HuH-7 (cell line): Measurements from ENCODE around the gene KHK.
A peak's percentile ranks its signal among the peaks of the same experiment; 100 is the strongest.
"Not testable (repeated sequence)": the region's sequence is repeated elsewhere in the genome, so short reads cannot be mapped to it uniquely, and the experiment has no call there.

Experiments used
- DNase-seq: peaks from one replicate; pipeline ENCODE4 v3.0.0; 2011; ENCODE audit warnings: low spot score

The KHK gene

DNA sequence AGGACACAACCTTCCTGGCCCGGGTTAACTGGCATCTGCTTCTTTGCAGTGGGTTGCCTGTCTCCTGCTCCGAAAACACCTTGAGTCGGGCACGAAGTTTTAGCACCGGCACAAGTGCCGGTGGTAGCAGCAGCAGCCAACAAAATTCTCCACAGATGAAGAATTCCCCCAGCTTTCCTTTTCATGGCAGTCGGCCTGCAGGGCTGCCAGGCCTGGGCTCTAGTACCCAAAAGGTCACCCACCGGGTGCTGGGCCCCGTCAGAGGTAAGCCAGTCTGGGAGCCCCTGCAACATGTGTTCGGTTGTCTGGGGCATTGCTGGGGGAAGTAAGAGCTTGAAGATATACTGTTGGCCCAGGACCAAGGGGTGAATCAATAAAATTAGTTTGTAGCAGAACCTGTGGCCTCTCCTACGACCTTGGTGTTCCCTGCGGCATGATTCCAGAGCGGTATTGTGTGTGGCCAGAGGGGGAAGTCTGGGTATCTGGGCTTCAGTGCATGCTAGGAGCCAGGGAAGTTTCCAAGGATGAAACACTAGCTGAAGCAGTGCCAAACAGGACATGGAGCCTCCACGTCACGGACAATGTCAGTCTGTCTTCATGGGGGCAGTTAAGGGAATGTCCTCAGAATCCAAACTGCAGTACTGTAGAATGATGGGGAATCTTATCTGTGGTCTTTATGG is 27.3 kb upstream of the KHK start:
- DNase-seq: no peak

DNA sequence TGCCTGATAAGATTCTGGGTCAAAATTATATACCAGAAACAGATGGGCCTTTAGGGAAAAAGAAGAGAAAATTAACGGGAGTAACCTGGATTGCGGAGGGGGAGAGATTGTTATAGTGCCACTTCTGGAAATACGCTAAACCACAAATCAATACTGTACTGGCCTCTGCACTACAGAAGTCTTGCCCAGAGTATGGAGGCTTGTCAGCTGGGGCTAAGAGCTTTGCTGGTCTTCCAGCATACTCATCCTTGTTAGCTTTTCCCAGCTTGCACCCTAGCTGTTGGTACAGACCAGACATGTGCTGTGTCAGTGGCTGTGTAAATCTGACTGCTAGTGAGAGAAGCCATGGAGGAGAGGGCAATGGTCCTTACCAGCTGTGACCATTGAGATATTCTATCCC is 26.2 kb upstream of the KHK start:
- no peak for DNase-seq

DNA sequence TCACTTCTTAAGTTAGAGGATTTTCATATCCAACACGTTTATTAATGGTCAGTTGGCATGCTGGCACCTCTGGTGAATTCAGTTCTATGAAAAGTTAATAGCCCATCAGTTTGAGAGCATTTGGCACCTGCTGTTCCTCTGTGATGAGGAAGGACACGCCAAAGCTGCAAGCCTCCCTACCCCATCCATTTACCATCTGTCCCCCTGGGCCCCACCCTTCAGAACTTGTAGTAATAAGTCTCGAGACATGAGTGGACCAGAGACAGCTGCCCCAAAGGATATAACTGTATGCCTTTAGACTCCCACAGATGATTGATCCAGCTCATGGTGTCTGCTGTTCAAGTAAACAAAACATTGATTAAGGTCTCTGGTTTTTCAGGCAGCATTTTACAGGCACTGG is 21.4 kb upstream of the KHK start:
- DNase-seq: no peak

DNA sequence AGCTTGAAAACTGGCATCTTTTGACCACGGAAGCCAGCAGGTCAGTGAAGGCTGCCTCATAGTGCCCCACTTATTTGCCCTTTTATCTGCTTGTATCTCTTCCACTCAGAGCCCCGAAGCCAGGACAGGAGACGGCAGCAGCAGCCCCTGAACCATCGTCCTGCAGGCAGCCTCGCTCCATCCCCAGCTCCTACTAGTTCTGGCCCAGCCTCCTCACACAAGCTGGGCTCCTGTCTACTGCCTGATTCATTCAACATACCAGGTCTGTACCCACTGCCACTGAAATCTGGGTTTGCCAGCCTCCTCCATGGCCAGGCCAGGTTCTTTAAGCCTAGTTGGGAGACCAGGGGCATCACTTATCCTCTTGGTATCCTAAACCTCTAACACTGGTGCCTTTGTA is 19.2 kb upstream of the KHK start:
- no peak for DNase-seq

DNA sequence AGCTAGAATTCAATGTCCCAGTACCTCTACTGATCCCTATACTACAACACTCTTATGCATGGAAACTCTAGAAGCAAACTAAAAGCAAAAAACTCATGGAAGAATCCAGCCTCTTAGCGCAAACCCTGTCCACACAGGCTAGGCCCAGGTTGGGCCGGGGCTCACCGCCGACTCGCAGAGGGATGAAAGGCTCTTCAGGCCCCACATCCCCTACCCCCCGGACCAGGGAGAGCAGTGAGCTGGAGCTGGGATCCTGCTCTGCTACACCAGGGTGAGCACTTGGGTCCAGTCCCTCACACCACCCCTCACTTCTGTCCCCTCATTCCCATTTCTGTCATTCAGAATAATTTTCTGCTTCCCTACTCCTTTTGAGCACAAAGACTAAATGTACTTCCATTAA is 17.1 kb upstream of the KHK start:
- DNase-seq: no peak

DNA sequence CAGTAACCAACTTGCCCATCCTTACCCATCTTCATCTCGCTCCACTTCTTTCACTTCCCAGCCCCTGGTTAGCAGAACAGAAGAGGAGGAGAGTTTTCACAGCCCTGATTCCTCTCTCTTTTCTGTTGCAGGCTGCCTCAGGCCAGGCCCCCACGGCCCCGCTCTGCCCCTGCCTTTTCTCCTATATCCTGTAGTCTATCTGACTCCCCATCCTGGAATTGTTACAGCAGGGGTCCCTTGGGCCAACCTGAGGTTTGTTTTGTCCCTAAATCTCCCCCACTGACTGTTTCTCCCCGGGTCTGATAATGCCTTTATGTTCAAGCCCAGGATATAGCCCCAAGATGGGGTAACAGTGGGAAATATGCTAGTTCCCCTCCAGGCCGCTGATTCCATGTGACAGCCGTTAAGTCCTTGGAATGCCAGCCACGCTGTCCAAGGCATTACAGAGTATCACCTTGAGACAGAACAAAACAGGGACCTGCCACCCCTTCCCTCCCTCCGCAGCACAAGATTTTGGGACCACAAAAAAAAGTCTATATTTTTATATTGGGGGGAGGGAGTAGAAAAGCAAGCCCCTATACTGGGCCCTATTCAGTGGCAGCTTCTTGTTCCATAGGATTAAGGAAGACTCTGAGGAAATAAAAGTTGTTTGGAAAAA is 16.5 kb upstream of the KHK start:
- DNase-seq: no peak

DNA sequence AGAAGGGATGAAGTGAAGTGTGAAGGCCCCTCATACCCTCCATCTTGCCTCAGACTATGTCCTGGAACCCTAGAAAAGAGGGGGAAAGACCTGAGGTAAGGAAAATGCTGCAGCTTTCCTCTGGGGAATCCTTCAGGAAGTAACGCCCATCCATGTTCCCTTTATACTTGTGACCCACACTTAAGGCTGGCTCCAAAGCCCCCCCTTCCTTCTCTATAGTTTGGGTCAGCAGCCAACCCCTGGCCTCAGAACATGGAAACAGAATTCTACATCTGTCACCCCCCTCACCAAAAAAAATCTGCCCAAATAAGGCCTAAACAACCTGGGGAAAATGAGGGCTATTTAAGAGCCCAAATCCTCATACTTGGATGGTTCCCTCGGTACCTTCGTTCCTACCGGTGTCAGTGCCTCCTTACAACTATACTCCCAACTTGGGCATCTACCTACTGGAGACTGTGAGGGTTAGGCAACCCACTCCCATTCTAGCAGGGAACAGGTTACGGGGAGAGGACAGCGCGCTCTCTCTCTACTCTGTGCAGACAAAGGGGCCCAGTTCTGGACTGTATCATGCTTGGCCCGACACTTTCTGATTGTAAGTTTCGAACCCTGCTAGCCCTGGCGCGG is 15.8 kb upstream of the KHK start:
- DNase-seq: no peak

DNA sequence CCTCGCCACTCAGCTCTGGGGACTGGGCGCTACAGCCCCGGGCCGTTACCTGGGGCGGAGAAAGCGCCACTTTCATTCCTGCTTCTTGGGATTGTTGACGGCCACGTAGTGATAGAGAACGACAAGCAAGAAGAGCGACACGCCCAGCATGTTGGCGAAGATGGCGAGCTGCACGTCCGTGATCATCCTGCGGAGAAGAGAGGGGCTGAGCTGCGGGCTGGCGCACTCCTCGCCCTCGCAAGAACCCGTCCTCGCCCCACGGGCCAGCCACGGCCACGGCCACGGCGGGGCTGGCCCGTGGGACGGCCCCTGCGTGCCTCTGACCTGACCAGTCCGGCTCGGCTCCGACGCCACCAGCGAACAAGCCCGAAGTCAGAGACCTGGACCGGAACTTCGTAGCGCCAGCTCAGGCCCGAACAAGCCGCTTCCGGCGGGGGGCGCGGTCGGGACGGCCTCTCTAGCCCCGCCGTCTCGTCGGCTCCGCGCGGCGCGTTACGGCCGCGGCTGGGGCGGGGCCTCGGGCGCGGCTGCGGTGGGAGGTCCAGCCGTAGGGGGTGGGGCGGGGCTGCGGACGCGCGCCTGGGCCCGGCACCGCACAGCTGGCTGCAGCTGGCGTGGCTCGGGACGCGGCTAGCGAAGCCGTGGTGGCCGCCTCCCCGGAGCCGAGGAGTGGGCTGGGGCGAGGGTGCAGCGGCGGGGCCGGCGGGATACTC is 15.1 kb upstream of the KHK start, which contains the start of gene OST4:
TSS of gene OST4 (minus strand) at position 378 of the 713 bp plus-strand sequence.
- peak; percentile 93 for DNase-seq

DNA sequence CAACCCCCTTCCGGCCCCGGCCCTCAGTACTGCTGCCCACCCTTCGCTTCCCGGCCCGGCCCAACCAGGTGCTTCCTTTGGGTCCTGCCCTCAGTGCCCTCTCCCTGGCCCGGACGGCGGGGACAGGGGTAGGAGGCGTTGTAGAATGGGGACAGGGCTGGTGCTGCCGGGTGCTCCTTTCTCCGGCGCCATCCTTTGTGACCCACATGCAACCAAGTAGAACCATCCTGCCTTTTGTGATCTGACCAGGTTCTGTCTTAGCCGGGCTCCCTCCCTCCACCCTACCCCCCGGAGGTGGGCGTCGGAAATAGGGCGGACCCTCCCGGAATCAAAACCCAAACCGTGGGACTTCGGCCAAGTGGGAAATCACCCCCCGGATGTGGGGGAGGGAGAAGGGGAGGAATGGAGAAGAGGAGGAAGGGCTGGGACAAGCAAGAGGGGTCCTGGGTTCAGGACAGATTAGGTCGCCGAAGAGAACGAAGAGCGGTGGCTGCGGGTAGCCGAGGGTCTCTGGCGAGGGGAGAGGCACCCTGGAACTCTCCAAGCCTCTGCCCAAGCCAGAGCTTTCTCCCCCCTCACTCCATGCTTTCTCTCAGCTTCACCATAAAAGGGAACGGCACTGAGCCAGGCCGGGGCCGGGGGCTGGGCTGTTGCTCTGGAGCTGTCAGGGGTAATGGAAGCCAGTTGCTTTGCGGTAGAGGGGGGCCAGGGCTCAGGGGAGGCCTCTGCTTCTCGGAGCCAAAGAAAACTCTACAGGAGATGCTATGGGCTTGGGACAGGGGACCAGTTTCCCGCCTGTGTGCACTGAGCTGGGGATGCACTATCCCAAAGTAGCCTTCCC is 14.4 kb upstream of the KHK start:
- no peak for DNase-seq

DNA sequence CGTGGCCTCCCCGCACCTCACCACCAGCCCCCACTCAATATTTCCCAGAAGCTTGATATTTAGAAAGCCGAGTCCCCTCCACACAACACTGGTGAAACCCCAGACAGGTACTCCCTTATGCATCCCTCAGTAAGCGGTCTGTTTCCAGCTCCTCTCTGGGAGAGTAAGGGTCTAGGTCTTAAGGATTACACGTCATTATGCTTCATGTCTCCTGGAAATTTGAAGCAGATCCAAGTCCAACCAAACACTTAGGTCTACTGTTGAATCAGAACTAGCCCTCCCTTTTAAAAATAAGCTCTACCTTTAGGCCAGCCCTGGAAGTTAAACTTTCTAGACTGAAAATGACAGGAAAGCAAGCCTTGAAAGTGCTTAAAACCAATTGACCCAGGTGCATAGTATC is 13.7 kb upstream of the KHK start:
- DNase-seq: no peak

DNA sequence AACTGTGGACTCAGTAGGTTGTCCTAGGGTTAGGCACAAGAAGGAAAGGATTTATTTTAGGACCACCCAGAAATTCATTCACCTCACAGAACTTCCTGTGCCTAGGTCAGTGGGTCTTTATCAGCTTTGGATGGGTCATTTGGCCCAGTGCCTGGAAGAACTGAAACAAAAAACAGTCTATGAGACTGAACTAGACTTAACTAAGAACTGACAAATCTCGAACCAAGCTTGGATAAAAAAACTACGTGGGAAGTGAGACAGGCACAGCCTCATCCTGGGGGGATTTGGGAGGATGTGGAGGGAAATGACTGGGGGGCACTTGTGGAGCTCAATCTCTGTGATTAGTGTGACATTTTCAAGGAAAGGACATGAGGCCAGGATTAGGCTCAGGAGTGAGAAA is 12.8 kb upstream of the KHK start:
- DNase-seq: no peak

DNA sequence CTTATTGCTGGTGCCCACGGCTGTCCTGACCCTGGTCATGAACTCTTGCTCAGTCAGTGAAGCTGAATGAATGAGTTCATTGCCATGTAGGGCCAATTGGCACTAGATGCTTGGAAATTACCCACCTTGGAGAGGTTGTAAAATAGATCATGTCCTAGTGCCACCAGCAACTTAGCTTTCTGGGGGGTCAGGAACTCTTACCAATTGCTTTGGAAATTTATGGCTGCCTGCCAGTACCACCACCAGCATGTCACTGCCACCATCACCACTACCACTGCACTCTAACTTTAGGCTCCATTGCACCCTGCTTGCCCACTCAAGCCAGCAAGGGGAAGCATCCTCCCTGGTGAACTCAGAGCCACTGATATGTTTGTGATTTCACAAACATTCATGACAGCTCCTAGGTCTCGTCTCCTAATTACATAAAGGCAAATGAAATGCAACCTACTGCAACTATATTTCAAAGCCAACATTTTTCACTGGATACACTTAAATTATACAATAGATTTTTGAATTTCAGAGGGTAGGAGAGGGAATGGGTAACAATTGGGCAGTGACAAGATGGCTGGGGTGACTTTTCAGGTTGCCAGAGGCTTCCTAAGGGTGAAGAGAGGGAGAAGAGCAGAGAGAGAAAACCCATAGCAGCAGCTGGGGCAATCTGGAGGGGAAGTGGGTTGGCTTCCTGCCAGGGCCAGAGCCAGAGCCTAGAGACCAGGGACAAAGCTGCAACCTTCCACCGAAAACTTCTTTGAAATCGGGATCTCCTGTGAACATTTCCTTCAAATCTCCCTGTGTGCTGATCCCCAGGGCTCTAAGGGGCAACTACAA is 11.6 kb upstream of the KHK start:
- DNase-seq: no peak

DNA sequence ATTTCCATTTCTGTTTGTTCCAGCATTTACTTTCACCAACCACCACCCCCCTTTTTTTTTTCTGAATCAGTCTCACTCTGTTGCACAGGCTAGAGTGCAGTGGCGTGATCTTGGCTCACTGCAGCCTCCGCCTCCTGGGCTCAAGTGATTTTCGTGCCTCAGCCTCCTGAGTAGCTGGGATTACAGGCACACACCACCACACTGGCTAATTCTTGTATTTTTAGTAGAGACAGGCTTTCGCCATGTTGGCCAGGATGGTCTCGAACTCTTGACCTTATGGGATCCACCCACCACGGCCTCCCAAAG is 11.1 kb upstream of the KHK start:
- DNase-seq: not testable (repeated sequence)

DNA sequence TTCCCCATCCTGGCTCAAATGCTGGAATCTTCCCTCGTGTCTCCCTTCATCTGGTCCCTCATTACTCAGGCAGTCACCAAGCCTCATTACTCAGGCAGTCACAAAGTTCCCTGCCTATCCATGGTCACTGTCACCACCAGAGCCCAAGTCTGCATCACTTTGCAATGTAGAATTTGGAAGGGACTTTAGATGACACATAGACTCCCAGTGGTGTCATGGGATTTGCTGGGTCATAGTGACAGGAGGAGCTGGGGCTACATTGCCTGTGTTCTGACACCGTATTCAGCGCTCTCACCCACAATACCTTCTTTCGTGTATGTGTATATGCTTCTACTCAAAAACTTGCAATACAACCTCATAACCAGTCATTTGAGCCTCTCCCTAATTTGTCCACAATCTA is 10.2 kb upstream of the KHK start:
- DNase-seq: no peak

DNA sequence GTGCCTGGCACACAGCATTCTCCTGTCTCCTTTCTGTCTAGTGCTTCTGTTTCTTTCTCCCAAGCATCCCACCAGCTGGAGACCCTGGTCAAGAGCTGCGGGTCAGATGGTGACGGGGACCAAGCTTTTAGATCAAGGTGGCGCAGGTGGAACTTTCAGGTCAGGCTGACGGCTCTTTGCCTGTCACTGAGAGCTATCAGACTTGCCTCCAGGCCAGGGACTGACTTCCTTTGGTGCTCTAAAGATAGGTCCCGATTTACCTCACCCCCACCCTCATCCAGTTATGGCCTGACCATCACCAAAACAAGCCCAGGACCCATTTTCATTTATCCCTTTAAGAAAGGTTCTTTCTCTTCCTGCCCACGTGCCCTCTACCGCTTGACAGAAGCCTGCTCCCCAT is 9.3 kb upstream of the KHK start:
- DNase-seq: no peak

DNA sequence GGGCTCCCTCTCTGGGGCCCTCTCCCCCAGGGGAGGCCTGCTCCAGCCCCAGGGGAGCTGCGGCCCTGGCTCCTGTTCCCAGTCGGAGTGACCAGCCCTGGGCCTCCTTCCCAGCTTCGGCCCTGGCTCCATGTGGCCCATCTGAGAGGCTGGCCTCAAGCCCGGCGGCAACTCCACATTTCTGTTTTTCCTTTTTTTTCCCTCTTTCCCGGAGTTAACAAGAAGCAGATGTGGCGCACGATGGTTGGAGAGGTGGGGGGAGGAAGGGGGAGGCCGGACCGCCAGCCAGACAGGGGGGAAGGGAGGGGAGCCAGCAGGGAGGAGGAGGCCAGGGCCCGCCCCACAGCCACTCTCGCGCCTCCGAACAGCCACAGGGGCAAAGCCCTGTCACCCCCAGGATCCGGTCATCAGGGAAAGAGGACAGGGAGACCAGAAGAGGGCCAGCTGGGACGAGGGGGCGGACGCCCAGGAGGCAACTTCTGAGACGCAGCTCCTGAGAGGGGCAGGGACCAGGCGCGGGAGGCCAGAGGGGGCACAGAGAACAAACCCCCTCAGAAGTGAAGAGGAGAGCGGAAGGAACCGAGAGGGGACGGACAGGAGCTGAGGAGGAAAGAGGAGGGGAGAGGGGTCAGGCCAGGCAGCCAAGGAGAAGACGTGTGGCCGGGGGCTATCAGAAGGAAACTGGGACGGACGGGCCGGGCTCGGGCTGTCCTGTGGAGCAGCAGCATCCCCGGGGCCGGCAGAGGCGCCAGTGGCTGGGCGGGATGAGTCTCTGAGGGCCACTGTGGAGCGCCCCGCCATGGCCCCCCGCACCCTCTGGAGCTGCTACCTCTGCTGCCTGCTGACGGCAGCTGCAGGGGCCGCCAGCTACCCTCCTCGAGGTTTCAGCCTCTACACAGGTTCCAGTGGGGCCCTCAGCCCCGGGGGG is 8.0 kb upstream of the KHK start, which contains the start of gene EMILIN1:
TSS of gene EMILIN1 (plus strand) at position 349 of the 928 bp plus-strand sequence. CDS start at position 800, 451 bp downstream.
- DNase-seq: no peak

DNA sequence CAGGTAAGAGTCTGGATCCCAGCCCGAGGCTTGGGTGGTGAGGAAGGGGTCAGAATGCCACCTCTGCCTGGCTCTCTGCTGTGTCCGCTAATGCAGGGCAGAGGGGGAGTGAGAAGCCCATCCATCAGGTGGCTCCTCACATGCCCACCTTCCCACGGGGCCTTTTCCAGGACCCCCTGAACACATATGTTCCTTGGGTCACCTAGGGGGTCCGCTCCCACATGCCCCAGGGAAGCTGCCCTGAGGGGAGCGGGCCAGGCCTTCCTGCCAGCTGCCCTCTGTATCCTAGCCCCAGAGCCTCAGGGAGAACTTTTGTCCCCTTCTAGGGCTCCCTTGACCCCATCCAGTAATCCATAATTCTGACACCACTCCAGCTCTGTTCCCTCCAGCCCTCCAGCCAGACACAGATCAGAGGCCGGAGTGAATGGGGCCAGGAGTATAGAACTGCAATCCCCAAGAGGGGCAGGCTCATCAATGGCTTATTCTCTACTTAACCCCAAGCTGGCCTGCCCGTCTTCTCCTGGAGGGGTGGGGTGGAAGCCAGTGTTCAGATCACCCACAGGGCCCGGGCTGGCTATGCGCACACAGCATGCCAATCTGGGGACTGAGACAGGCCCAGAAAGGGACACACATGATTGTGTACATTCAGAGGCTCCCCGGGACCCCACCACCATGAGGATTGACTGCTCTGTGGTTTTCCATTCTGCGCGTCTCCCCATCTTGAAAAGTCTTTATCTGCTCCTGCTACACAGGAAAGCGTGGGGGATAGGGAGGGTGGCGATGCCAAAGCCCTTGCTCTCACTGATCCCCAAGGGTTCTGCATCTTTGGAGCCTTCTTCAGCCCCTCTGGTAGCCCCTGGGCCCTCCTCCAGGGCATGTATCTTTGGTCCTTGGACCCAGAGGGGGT is 7.1 kb upstream of the KHK start:
- no peak for DNase-seq

DNA sequence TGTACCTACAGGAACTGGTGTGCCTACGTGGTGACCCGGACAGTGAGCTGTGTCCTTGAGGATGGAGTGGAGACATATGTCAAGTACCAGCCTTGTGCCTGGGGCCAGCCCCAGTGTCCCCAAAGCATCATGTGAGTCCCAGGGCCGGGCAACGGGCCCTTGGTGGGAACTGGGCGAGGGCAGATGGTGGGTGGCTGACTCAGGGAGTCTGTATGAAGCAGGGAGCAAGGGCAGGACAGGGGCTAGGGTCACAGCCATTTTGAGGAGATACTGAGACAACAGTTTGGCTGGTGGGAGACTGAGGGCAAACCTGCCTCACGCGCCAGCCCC is 6.5 kb upstream of the KHK start:
- no peak for DNase-seq

DNA sequence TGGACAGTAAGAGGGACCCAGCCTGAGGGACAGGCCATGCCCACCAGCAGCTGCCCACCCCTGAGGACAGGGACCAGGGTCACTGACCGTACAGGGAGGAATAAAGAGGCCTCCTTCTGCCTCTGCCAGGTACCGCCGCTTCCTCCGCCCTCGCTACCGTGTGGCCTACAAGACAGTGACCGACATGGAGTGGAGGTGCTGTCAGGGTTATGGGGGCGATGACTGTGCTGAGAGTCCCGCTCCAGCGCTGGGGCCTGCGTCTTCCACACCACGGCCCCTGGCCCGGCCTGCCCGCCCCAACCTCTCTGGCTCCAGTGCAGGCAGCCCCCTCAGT is 6.0 kb upstream of the KHK start:
- DNase-seq: no peak
